ENCODE measurements around the gene SIGLEC10.

DNA sequence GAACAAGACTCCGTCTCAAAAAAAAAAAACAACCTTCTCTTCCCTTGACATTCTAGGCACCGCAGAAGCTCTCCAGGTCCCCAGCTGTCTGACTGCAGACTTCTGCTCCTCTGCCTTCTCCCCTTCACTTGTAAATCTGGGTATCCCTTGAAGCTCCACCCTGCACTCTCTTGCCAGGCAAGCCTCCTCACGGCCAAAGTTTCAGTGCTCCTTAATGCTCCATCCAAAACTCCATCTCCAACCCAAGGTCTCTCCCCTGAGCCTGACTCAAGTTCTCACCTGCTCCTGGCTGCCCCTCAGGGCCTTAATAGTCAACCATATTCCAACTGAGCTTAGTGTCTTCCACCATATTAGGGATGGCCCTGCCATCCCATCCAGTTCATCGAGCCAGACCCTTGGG, 47.2 kb downstream of the SIGLEC10 start:
- no peak for TF ChIP-seq EZH2 (IDR thresholded peaks at IDR 0.05; ENCODE audit: borderline replicate concordance, low read depth, low read length, severe bottlenecking)
- TF ChIP-seq, protein P1, sequence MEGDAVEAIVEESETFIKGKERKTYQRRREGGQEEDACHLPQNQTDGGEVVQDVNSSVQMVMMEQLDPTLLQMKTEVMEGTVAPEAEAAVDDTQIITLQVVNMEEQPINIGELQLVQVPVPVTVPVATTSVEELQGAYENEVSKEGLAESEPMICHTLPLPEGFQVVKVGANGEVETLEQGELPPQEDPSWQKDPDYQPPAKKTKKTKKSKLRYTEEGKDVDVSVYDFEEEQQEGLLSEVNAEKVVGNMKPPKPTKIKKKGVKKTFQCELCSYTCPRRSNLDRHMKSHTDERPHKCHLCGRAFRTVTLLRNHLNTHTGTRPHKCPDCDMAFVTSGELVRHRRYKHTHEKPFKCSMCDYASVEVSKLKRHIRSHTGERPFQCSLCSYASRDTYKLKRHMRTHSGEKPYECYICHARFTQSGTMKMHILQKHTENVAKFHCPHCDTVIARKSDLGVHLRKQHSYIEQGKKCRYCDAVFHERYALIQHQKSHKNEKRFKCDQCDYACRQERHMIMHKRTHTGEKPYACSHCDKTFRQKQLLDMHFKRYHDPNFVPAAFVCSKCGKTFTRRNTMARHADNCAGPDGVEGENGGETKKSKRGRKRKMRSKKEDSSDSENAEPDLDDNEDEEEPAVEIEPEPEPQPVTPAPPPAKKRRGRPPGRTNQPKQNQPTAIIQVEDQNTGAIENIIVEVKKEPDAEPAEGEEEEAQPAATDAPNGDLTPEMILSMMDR (IDR thresholded peaks at IDR 0.05; ENCODE audit: borderline replicate concordance, extremely low read depth, low read length, poor library complexity, severe bottlenecking), result no peak

Data from DND-41 (cell line).